HepG2 (cell line): ENCODE results near the gene SMAP1. TPM values are rescaled to one million over a fixed set of nuclear protein-coding genes. Genes with fewer than 3 reads are reported as not detected.

ENCODE experiments used
- ATAC-seq: fragments of 200-7000 bp; cut with Tn5 transposase; 3 replicates; pipeline ENCODE4 v1.9.1; 2020; ENCODE audit warnings: mild to moderate bottlenecking, moderate library complexity
- BruUV-seq: library from RNA; stranded (reverse); fragments of 400-500 nt; replicated peaks from 2 replicates; lab custom pipeline; 2021; lab: Mats Ljungman, UMichigan
- CTCF ChIA-PET: fragments of 300-600 bp; formaldehyde crosslinking; extraction: SDS; loops from one replicate; lab custom pipeline; 2021; ENCODE audit warnings: low total read pairs, inconsistent platforms, low intra/inter-chr PET ratio; lab: Yijun Ruan, JAX
- POLR2A ChIA-PET: fragments of 350-600 bp; sonication (Branson Sonifier 250); formaldehyde crosslinking; loops from one replicate; lab custom pipeline; 2020; ENCODE audit warnings: antibody characterized with exemption, inconsistent platforms; lab: Yijun Ruan, JAX
- DNase-seq: peaks from one replicate; pipeline ENCODE4 v3.0.0-alpha.2; 2015; ENCODE audit warnings: low spot score
- FAIRE-seq: peaks from 3 replicates; lab custom pipeline; 2011; peaks lifted over from hg19 to GRCh38; lab: Jason Lieb, UNC
- H2AFZ ChIP-seq: one replicate; pipeline ENCODE4 v1.6.1; 2011; ENCODE audit warnings: low read length, inconsistent platforms
- H3K27ac ChIP-seq: fragments of 300-600 bp; 3 replicates; pipeline ENCODE4 v1.8.0; 2011; ENCODE audit warnings: mixed run types, mild to moderate bottlenecking, mixed read lengths, low read length, inconsistent platforms; ENCODE audit not compliant: insufficient read depth; ENCODE audit errors: extremely low read length
- H3K27me3 ChIP-seq, 2 experiments: fragments of 200-600 bp in 1 of 2; 2 replicates in 1 of 2; 3 replicates in 1 of 2; pipeline versions ENCODE4 v1.6.0 to v1.8.0; 2011; ENCODE audit warnings: low read length in 2 of 2, mild to moderate bottlenecking in 2 of 2, moderate library complexity in 2 of 2, inconsistent platforms in 1 of 2; ENCODE audit not compliant: insufficient read depth in 2 of 2, control insufficient read depth in 1 of 2
- H3K36me3 ChIP-seq, 2 experiments: fragments of 200-600 bp in 1 of 2; replicated peaks in 1 of 2; 2 replicates in 1 of 2; 3 replicates in 1 of 2; pipeline versions ENCODE4 v1.5.1 to v1.8.0; 2011; ENCODE audit warnings: low read length in 2 of 2, inconsistent platforms in 1 of 2; ENCODE audit not compliant: insufficient read depth in 2 of 2, control insufficient read depth in 1 of 2
- H3K4me1 ChIP-seq: 2 replicates; pipeline ENCODE4 v1.5.1; 2012; ENCODE audit warnings: low read length, inconsistent platforms; ENCODE audit not compliant: insufficient read depth
- H3K4me2 ChIP-seq: 2 replicates; pipeline ENCODE4 v1.6.0; 2011; ENCODE audit warnings: low read depth, low read length, inconsistent platforms
- H3K4me3 ChIP-seq, 3 experiments: fragments of 200-600 bp in 1 of 3; sonication (generic), shearing (Covaris generic) in 1 of 3; replicated peaks in 1 of 3; 2 replicates each; pipeline ENCODE4 v1.5.1; 2011 to 2016; ENCODE audit warnings: low read length in 3 of 3, inconsistent platforms in 2 of 3, low read depth in 2 of 3, mild to moderate bottlenecking in 2 of 3, control low read depth in 1 of 3, mixed read lengths in 1 of 3; ENCODE audit not compliant: insufficient read depth in 1 of 3
- H3K79me2 ChIP-seq: one replicate; pipeline ENCODE4 v1.6.1; 2011; ENCODE audit warnings: low read length, inconsistent platforms; ENCODE audit not compliant: insufficient read depth
- H3K9ac ChIP-seq: 2 replicates; pipeline ENCODE4 v1.6.0; 2011; ENCODE audit warnings: mild to moderate bottlenecking, low read depth, low read length, inconsistent platforms; ENCODE audit not compliant: insufficient read depth
- H3K9me3 ChIP-seq: 2 replicates; pipeline ENCODE4 v1.5.1; 2012; ENCODE audit warnings: mild to moderate bottlenecking, low read length
- H4K20me1 ChIP-seq: 2 replicates; pipeline ENCODE4 v1.6.0; 2011; ENCODE audit warnings: inconsistent platforms, mild to moderate bottlenecking, low read length, moderate library complexity; ENCODE audit not compliant: insufficient read depth
- ATF7 ChIP-seq, 2 experiments: fragments of 450-650 bp in 1 of 2; sonication (generic) in 1 of 2; formaldehyde crosslinking in 1 of 2; IDR thresholded peaks; 2 replicates each; pipeline versions ENCODE4 v1.4.0 to v1.6.1; 2016 to 2020; ENCODE audit warnings: antibody characterized with exemption in 1 of 2, mild to moderate bottlenecking in 1 of 2, missing genetic modification reagents in 1 of 2
- CREB1 ChIP-seq, 2 experiments: fragments of 450-650 bp in 1 of 2; IDR thresholded peaks; 2 replicates each; pipeline ENCODE4 v1.6.1; 2016 to 2017; ENCODE audit warnings: control low read depth in 1 of 2, mild to moderate bottlenecking in 1 of 2, missing compliant biosample characterization in 1 of 2, missing genetic modification characterization in 1 of 2
- IRF1 ChIP-seq: sonication (generic); formaldehyde crosslinking; IDR thresholded peaks from 2 replicates; pipeline ENCODE4 v1.4.0; 2020; ENCODE audit warnings: low read depth, mild to moderate bottlenecking, missing genetic modification reagents
- KDM1A ChIP-seq: IDR thresholded peaks from 2 replicates; pipeline ENCODE4 v1.6.1; 2016; ENCODE audit warnings: missing compliant biosample characterization
- KLF9 ChIP-seq: IDR thresholded peaks from 2 replicates; pipeline ENCODE4 v1.6.1; 2016; ENCODE audit warnings: low read depth
- MIXL1 ChIP-seq: IDR thresholded peaks from 2 replicates; pipeline ENCODE4 v1.6.1; 2016
- MXD3 ChIP-seq: IDR thresholded peaks from 2 replicates; pipeline ENCODE4 v1.6.1; 2016; ENCODE audit warnings: mild to moderate bottlenecking, missing biosample characterization, missing genetic modification reagents
- NCOR1 ChIP-seq: fragments of 200-600 bp; sonication (generic); IDR thresholded peaks from 2 replicates; pipeline ENCODE4 v1.7.0; 2017; ENCODE audit warnings: antibody characterized with exemption, low read length, borderline replicate concordance
- NFRKB ChIP-seq: fragments of 450-650 bp; IDR thresholded peaks from 2 replicates; pipeline ENCODE4 v1.6.1; 2017
- NR3C1 ChIP-seq: sonication (generic); formaldehyde crosslinking; IDR thresholded peaks from 2 replicates; pipeline ENCODE4 v1.4.0; 2020; ENCODE audit warnings: missing genetic modification reagents
- PAWR ChIP-seq: sonication (generic); formaldehyde crosslinking; IDR thresholded peaks from 2 replicates; pipeline ENCODE4 v1.4.0; 2020; ENCODE audit warnings: missing genetic modification reagents, mild to moderate bottlenecking, borderline replicate concordance
- RELA ChIP-seq: sonication (generic); formaldehyde crosslinking; IDR thresholded peaks from 2 replicates; pipeline ENCODE4 v1.4.0; 2020; ENCODE audit warnings: missing genetic modification reagents
- SNAPC4 ChIP-seq: sonication (generic); formaldehyde crosslinking; IDR thresholded peaks from 2 replicates; pipeline ENCODE4 v1.4.0; 2020; ENCODE audit warnings: mild to moderate bottlenecking, missing genetic modification reagents
- SP2 ChIP-seq: sonication (generic); formaldehyde crosslinking; IDR thresholded peaks from 2 replicates; pipeline ENCODE4 v1.5.1; 2020; ENCODE audit warnings: mild to moderate bottlenecking, missing genetic modification reagents
- XRCC5 ChIP-seq: fragments of 200-400 bp; formaldehyde crosslinking; optimal IDR thresholded peaks from 2 replicates; pipeline ENCODE3; 2017; ENCODE audit warnings: mild to moderate bottlenecking, low read length
- ZBTB34 ChIP-seq: sonication (generic); formaldehyde crosslinking; IDR thresholded peaks from 2 replicates; pipeline ENCODE4 v1.8.0; 2022; ENCODE audit warnings: mild to moderate bottlenecking, missing genetic modification reagents
- ZNF724P ChIP-seq: sonication (generic); formaldehyde crosslinking; IDR thresholded peaks from 2 replicates; pipeline ENCODE4 v1.8.0; 2022; ENCODE audit warnings: missing genetic modification reagents, borderline replicate concordance
- ZSCAN12 ChIP-seq: sonication (generic); formaldehyde crosslinking; IDR thresholded peaks from 2 replicates; pipeline ENCODE4 v1.9.0; 2021; ENCODE audit warnings: mild to moderate bottlenecking, missing genetic modification reagents
- WGBS: methylation state at CpG from one replicate; pipeline ENCODE4 v1.1.6; 2017; ENCODE audit warnings: low lambda C conversion rate; 5-methylcytosine and 5-hydroxymethylcytosine counted together
- in situ Hi-C: cut with HindIII; loops from 2 replicates; pipeline ENCODE4 v1.10.0; 2017; ENCODE audit warnings: low pct_unique_long_range_greater_than_20kb; ENCODE audit not compliant: extremely low pct_ligation_motif_present
- intact Hi-C: fragments of 100-400 bp; cut with micrococcal nuclease; formaldehyde crosslinking; loops from one replicate; pipeline ENCODE4 v1.10.0; 2022; ENCODE audit not compliant: unreplicated experiment
- polyA plus RNA-seq, 8 experiments: library from polyadenylated mRNA; depleted of rRNA in 3 of 8; stranded (reverse) in 7 of 8; unstranded in 1 of 8; fragments of >200 nt; fragmentation: Illumina TruSeq in 4 of 8; extraction: Trizol in 4 of 8; gene quantifications; 2 replicates each; pipeline versions ENCODE4 v1.2.1 to v1.2.3, GENCODE V29; 2011 to 2016; ENCODE audit warnings: low read depth in 4 of 8, missing spikeins in 1 of 8, mixed read lengths in 1 of 8; ENCODE audit not compliant: insufficient read depth in 1 of 8
- total RNA-seq, 5 experiments: library from RNA; depleted of rRNA; stranded (reverse); fragments of >200 nt; fragmentation: Illumina TruSeq; extraction: Trizol; gene quantifications; 2 replicates each; pipeline ENCODE4 v1.2.3, GENCODE V29; 2016; ENCODE audit warnings: low read depth in 1 of 5

SMAP1 gene
- total and polyA plus RNA-seq, 2 of the 13 experiments (the other 11 are each of a cell fraction or from before 2014, with no cell fraction given): 13.4 to 17.8 TPM

- Histone ChIP-seq H3K36me3 (no peaks in the 10 kb centered on the region), H3K79me2 (no peaks in the 10 kb centered on the region), H2AFZ (no peak overlapping the region), H3K4me2 (no peak overlapping the region), H4K20me1 (no peaks in the 10 kb centered on the region), H3K27me3 (no peaks in the 10 kb centered on the region), H3K4me3 (no peak overlapping the region), H3K27ac (no peak overlapping the region), H3K4me1 (no peaks in the 10 kb centered on the region), H3K9ac (no peak overlapping the region), H3K9me3 (no peaks in the 10 kb centered on the region)
- ChIA-PET CTCF (no interaction called here), POLR2A (no interaction called here)
- 88% methylated on average over 3 of the region's 3 CpGs for WGBS
- BruUV-seq: no TSS peak
- FAIRE-seq (no peak), DNase-seq (no peak), ATAC-seq (no peak)
- in situ Hi-C loops (no loop called here), intact Hi-C loops (loop anchor here (10.0 kb wide), 1 partner anchor 164 kb away; the partner anchor contains the start of gene B3GAT2)
- no peak for TF ChIP-seq SP2 (CRISPR knock-in tag)
- TF ChIP-seq RELA: no peak
- no peak for TF ChIP-seq MXD3 (CRISPR knock-in tag)
- TF ChIP-seq MIXL1: no peak
- no peak for TF ChIP-seq ZNF724P (CRISPR knock-in tag)
- TF ChIP-seq NFRKB: no peak
- no peak for TF ChIP-seq XRCC5
- no peak for TF ChIP-seq KDM1A (CRISPR knock-in tag)
- TF ChIP-seq NCOR1: no peak
- TF ChIP-seq IRF1 (CRISPR knock-in tag): no peak
- TF ChIP-seq SNAPC4 (CRISPR knock-in tag): no peak
- no peak for TF ChIP-seq PAWR
- TF ChIP-seq KLF9 (CRISPR knock-in tag): no peak
- TF ChIP-seq CREB1 (IDR thresholded peaks at IDR 0.05): no peak
- no peak for TF ChIP-seq CREB1 (CRISPR knock-in tag; IDR thresholded peaks at IDR 0.05)
- TF ChIP-seq NR3C1 (CRISPR knock-in tag): no peak
- TF ChIP-seq ZSCAN12 (CRISPR knock-in tag): no peak
- no peak for TF ChIP-seq ZBTB34
- TF ChIP-seq ATF7 (IDR thresholded peaks at IDR 0.05): no peak
- TF ChIP-seq ATF7 (CRISPR knock-in tag; IDR thresholded peaks at IDR 0.05): no peak
These were observed 123.0 kb downstream of the SMAP1 start for GRCh38 chr6:70790483-70791224.
